SK-N-SH treated with all-trans-retinoic acid at 6 μM for 48 hours (cell line): ENCODE results near the gene ZDHHC15.
"Not testable (repeated sequence)": the region's sequence is repeated elsewhere in the genome, so short reads cannot be mapped to it uniquely, and the experiment has no call there.

ENCODE experiments used
- ARNTL ChIP-seq: fragments of 450-650 bp; formaldehyde crosslinking; IDR thresholded peaks from 2 replicates; pipeline ENCODE4 v1.5.0; 2020; ENCODE audit warnings: low read depth, mild to moderate bottlenecking, moderate library complexity, borderline replicate concordance
- BACH2 ChIP-seq: fragments of 250-450 bp; sonication (Bioruptor Pico); IDR thresholded peaks from 2 replicates; pipeline ENCODE4 v1.9.0; 2021; ENCODE audit warnings: mild to moderate bottlenecking, borderline replicate concordance
- OSR1 ChIP-seq: fragments of 250-450 bp; sonication (Bioruptor Pico); IDR thresholded peaks from 2 replicates; pipeline ENCODE4 v1.8.0; 2022; ENCODE audit warnings: moderate library complexity, mild to moderate bottlenecking, inconsistent platforms
- TF ChIP-seq, protein P1 (sequence below): fragments of 250-450 bp; sonication (Bioruptor Pico); IDR thresholded peaks from 2 replicates; pipeline ENCODE4 v1.5.0; 2020; ENCODE audit warnings: mild to moderate bottlenecking, moderate library complexity

DNA sequence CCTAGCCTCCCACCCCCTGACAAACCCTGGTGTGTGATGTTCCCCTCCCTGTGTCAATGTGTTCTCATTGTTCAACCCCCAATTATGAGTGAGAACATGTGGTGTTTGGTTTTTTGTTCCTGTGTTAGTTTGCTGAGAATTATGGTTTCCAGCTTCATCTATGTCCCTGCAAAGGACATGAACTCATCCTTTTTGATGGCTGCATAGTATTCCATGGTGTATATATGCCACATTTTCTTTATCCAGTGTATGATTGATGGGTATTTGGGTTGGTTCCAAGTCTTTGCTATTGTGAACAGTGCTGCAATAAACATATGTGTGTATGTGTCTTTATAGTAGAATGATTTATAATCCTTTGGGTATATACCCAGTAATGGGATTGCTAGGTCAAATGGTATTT, 174.2 kb downstream of the ZDHHC15 start:
- not testable (repeated sequence) for TF ChIP-seq BACH2 (CRISPR knock-in tag); ARNTL (CRISPR knock-in tag); OSR1
- TF ChIP-seq, protein P1, sequence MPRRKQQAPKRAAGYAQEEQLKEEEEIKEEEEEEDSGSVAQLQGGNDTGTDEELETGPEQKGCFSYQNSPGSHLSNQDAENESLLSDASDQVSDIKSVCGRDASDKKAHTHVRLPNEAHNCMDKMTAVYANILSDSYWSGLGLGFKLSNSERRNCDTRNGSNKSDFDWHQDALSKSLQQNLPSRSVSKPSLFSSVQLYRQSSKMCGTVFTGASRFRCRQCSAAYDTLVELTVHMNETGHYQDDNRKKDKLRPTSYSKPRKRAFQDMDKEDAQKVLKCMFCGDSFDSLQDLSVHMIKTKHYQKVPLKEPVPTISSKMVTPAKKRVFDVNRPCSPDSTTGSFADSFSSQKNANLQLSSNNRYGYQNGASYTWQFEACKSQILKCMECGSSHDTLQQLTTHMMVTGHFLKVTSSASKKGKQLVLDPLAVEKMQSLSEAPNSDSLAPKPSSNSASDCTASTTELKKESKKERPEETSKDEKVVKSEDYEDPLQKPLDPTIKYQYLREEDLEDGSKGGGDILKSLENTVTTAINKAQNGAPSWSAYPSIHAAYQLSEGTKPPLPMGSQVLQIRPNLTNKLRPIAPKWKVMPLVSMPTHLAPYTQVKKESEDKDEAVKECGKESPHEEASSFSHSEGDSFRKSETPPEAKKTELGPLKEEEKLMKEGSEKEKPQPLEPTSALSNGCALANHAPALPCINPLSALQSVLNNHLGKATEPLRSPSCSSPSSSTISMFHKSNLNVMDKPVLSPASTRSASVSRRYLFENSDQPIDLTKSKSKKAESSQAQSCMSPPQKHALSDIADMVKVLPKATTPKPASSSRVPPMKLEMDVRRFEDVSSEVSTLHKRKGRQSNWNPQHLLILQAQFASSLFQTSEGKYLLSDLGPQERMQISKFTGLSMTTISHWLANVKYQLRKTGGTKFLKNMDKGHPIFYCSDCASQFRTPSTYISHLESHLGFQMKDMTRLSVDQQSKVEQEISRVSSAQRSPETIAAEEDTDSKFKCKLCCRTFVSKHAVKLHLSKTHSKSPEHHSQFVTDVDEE (CRISPR knock-in tag), result not testable (repeated sequence)
